GM19372 (cell line): ENCODE data around the gene ACTL7A.

ENCODE experiments used
- ATAC-seq: cut with Tn5 transposase; IDR thresholded peaks from one replicate; pipeline ENCODE4 v1.9.1; 2021; ENCODE audit warnings: mild to moderate bottlenecking, low read depth, moderate library complexity; ENCODE audit not compliant: unreplicated experiment

Gene ACTL7A

GRCh38 chr9:108910914-108911313 is 48.8 kb downstream of the ACTL7A start:
- ATAC-seq: no peak

DNA sequence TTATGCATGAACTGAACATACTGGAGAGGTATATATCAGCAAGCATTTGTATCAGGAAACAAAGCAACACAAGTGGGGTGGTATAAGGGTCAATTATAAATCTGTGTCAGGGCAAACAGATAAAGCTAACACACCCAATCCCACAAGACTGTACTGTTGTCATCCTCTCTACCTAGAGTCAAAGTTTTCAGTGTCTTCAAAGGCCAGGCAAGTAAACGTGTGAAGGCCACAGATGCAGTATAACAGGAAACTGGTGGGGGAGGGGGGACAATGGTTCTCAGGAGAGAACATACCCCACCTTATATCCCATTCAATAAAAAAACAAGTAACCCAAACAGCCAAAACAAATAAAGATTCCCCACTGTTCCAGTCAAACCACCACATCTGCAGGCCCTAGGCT is 49.8 kb downstream of the ACTL7A start:
- no peak for ATAC-seq
